Activated B cell treated with CpG ODN at 0.5 μM for 24 hours (primary cell): Measurements from ENCODE around the gene ABI3BP. TPM values are rescaled to one million over a fixed set of nuclear protein-coding genes. Genes with fewer than 3 reads are reported as not detected.

Experiments
- ATAC-seq: fragments of 200-7000 bp; cut with Tn5 transposase; one replicate; pipeline ENCODE4 v1.10.0; 2021; ENCODE audit warnings: low read depth, mild to moderate bottlenecking, moderate library complexity
- CTCF ChIA-PET: fragments of 350-600 bp; sonication (Branson Sonifier 250); formaldehyde crosslinking; loops from one replicate; lab custom pipeline; 2021; ENCODE audit warnings: antibody characterized with exemption; lab: Charles Lee
- POLR2A ChIA-PET: fragments of 350-600 bp; sonication (Branson Sonifier 250); formaldehyde crosslinking; loops from one replicate; lab custom pipeline; 2021; ENCODE audit warnings: antibody characterized with exemption; lab: Charles Lee
- DNase-seq: peaks from one replicate; pipeline ENCODE4 v3.0.0; 2022
- H3K27ac Mint-ChIP-seq: one replicate; pipeline ENCODE4 v1.8.0; 2020; ENCODE audit warnings: mixed read lengths
- H3K27me3 Mint-ChIP-seq: one replicate; pipeline ENCODE4 v1.8.0; 2021; ENCODE audit warnings: mixed read lengths
- H3K36me3 Mint-ChIP-seq: one replicate; pipeline ENCODE4 v1.8.0; 2021; ENCODE audit warnings: low read depth, mixed read lengths
- H3K4me1 Mint-ChIP-seq: one replicate; pipeline ENCODE4 v1.8.0; 2021; ENCODE audit warnings: mixed read lengths
- H3K4me3 Mint-ChIP-seq: one replicate; pipeline ENCODE4 v1.8.0; 2020; ENCODE audit warnings: mild to moderate bottlenecking, mixed read lengths
- H3K9me3 Mint-ChIP-seq: one replicate; pipeline ENCODE4 v1.8.0; 2020; ENCODE audit warnings: mixed read lengths
- CTCF ChIP-seq: fragments of 200-600 bp; IDR thresholded peaks from one replicate; pipeline ENCODE4 v1.8.0; 2022; ENCODE audit warnings: antibody characterized with exemption, mild to moderate bottlenecking
- intact Hi-C: fragments of 100-400 bp; cut with micrococcal nuclease; formaldehyde crosslinking; loops from one replicate; pipeline ENCODE4 v1.15.1; 2024
- total RNA-seq: library from RNA; stranded (reverse); gene quantifications from 2 replicates; pipeline ENCODE4 v1.2.3, GENCODE V29; 2022

Gene ABI3BP
- total RNA-seq, 1 donor from 2014 or later, result not detected

- H3K4me3 Mint-ChIP-seq, result no peak overlapping the region
- POLR2A ChIA-PET, result no interaction called here
- CTCF ChIA-PET, result no interaction called here
Observed at GRCh38 chr3:100888881-100889280, 104.3 kb downstream of the ABI3BP start.

GRCh38 chr3:100882571-100882984 lies 110.6 kb downstream of the ABI3BP start:
- no peak overlapping the region for H3K27ac Mint-ChIP-seq
- ChIA-PET CTCF (no interaction called here), POLR2A (no interaction called here)
- no peaks in the 10 kb centered on the region for H3K27me3 Mint-ChIP-seq
- DNase-seq (no peak), ATAC-seq (no peak)
- no peak overlapping the region for H3K4me3 Mint-ChIP-seq
- no peaks in the 10 kb centered on the region for H3K4me1 Mint-ChIP-seq
- H3K36me3 Mint-ChIP-seq, result no peaks in the 10 kb centered on the region
- intact Hi-C loops, result no loop called here
- no peaks in the 10 kb centered on the region for H3K9me3 Mint-ChIP-seq
- no peak for TF ChIP-seq CTCF

More at GRCh38 chr3:100888881-100889280, 104.3 kb downstream of the ABI3BP start:
- no peak for TF ChIP-seq CTCF
- no peaks in the 10 kb centered on the region for H3K4me1 Mint-ChIP-seq
- no peaks in the 10 kb centered on the region for H3K9me3 Mint-ChIP-seq
- intact Hi-C loops, result no loop called here
- H3K27me3 Mint-ChIP-seq, result no peaks in the 10 kb centered on the region
- no peak overlapping the region for H3K27ac Mint-ChIP-seq
- no peak for DNase-seq
- ATAC-seq, result no peak
- no peaks in the 10 kb centered on the region for H3K36me3 Mint-ChIP-seq

- no peak for ATAC-seq
- CTCF ChIA-PET, result no interaction called here
- POLR2A ChIA-PET, result no interaction called here
- no peak overlapping the region for H3K4me3 Mint-ChIP-seq
- no peak for DNase-seq
- no peaks in the 10 kb centered on the region for H3K9me3 Mint-ChIP-seq
- intact Hi-C loops, result no loop called here
- no peak for TF ChIP-seq CTCF
- H3K27ac Mint-ChIP-seq, result no peak overlapping the region
- H3K27me3 Mint-ChIP-seq, result no peaks in the 10 kb centered on the region
- no peaks in the 10 kb centered on the region for H3K36me3 Mint-ChIP-seq
- no peaks in the 10 kb centered on the region for H3K4me1 Mint-ChIP-seq
Observed at GRCh38 chr3:100880845-100881244, 112.4 kb downstream of the ABI3BP start.

DNA sequence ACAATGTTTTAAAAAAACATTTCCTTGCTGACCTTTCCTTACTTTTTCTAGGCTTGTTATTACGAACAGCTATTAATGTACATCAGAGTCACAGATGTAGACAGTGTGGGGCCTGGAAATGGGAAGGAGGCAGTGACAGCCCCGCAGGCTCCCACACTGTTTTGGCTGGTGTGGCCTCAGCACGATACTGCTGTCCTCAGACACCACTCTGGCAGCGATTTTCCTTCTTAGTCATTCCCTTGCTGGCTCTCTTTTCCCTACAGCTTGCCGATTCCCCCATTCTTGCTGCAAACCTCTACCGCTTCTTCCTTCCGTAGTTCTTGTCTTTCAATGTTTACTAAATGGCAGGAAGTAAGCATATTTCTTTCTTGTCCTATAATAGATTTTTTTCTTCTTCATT lies 113.1 kb downstream of the ABI3BP start:
- Mint-ChIP-seq H3K4me3 (no peak overlapping the region), H3K36me3 (no peaks in the 10 kb centered on the region), H3K4me1 (no peaks in the 10 kb centered on the region), H3K9me3 (no peaks in the 10 kb centered on the region), H3K27ac (no peak overlapping the region), H3K27me3 (no peaks in the 10 kb centered on the region)
- intact Hi-C loops, result no loop called here
- no peak for DNase-seq
- ATAC-seq, result no peak
- no peak for TF ChIP-seq CTCF
- CTCF ChIA-PET, result no interaction called here
- POLR2A ChIA-PET, result no interaction called here

GRCh38 chr3:100879195-100879810 lies 113.9 kb downstream of the ABI3BP start:
- intact Hi-C loops, result no loop called here
- CTCF ChIA-PET, result no interaction called here
- POLR2A ChIA-PET, result no interaction called here
- DNase-seq (no peak), ATAC-seq (no peak)
- TF ChIP-seq CTCF, result no peak
- Mint-ChIP-seq H3K4me3 (no peak overlapping the region), H3K36me3 (no peaks in the 10 kb centered on the region), H3K9me3 (no peaks in the 10 kb centered on the region), H3K27ac (no peak overlapping the region), H3K27me3 (no peaks in the 10 kb centered on the region), H3K4me1 (no peaks in the 10 kb centered on the region)
